B cell (primary cell): ENCODE measurements around the gene BCAM.

Source experiments
- EZH2 ChIP-seq: IDR thresholded peaks from 2 replicates; pipeline ENCODE4 v1.6.1; 2012; ENCODE audit warnings: borderline replicate concordance, low read depth, mild to moderate bottlenecking, moderate library complexity, low read length; ENCODE audit not compliant: insufficient read depth, poor library complexity, severe bottlenecking
- TF ChIP-seq, protein P1 (sequence below): fragments of 200-600 bp; IDR thresholded peaks from one replicate; pipeline ENCODE4 v1.8.0; 2022; ENCODE audit warnings: antibody characterized with exemption, mild to moderate bottlenecking

DNA sequence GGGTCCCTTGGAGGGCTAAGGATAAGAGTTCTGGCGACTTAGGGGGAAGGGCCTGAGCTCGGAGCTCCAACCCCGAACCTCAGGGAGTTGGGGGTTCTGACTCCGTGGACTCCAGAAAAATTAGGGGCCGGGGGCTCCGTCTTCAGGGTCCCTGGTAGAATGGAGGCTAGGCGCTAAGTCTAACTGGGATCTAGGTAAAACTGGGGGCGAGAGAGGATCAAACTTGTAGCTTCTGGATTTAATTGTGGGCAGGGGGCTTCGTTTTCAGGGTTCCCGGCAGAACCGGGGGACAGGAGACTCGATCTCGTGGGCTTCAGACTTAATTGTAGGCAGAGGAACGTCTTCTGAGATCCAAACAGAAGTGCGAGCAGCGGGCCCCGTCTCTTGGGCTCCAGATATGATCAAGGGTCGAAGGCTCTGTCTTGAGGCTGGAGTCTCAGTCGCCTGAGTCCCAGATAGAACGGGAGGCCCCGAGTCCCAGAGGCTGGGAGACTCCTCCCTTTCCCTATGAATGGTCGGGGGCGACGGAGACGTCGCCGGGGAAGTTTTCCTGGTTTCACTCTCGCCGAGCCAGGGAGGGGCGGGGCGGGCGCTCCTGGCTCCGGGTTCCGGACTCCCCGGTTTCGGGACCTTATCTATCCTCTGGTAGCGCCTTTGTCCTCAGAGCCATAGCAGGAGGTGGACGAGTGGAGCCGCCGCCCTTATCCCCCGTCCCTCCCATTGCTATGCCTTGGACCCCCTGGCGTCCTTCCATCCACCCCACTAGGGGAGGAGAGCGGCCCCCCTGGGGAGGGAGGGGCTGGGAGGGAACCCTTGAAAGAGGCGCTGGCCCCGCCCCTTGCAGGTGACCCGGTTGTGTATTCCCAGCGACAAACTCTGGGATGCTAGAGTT, 38.5 kb downstream of the BCAM start:
- TF ChIP-seq, protein P1, sequence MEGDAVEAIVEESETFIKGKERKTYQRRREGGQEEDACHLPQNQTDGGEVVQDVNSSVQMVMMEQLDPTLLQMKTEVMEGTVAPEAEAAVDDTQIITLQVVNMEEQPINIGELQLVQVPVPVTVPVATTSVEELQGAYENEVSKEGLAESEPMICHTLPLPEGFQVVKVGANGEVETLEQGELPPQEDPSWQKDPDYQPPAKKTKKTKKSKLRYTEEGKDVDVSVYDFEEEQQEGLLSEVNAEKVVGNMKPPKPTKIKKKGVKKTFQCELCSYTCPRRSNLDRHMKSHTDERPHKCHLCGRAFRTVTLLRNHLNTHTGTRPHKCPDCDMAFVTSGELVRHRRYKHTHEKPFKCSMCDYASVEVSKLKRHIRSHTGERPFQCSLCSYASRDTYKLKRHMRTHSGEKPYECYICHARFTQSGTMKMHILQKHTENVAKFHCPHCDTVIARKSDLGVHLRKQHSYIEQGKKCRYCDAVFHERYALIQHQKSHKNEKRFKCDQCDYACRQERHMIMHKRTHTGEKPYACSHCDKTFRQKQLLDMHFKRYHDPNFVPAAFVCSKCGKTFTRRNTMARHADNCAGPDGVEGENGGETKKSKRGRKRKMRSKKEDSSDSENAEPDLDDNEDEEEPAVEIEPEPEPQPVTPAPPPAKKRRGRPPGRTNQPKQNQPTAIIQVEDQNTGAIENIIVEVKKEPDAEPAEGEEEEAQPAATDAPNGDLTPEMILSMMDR: no peak
- TF ChIP-seq EZH2: no peak
